SK-N-SH (cell line): Measurements from ENCODE around the gene FRMD3. TPM values are rescaled to one million over a fixed set of nuclear protein-coding genes. Genes with fewer than 3 reads are reported as not detected.

Experiments
- EZH2phosphoT487 ChIP-seq: fragments of 200-600 bp; sonication (generic); IDR thresholded peaks from 2 replicates; pipeline ENCODE4 v1.6.1; 2017; ENCODE audit warnings: low read depth, mixed run types, mild to moderate bottlenecking, antibody characterized with exemption, moderate library complexity, borderline replicate concordance
- polyA plus RNA-seq, 3 experiments: library from polyadenylated mRNA; depleted of rRNA; stranded (reverse); fragments of >200 nt; gene quantifications; 2 replicates each; pipeline ENCODE4 v1.2.3, GENCODE V29; 2012
- small RNA-seq, 7 experiments: library from RNA; depleted of rRNA; stranded (forward); fragments of <200 nt; gene quantifications; one replicate each; pipeline ENCODE3, GENCODE V24; 2012
- TF ChIP-seq, protein P1 (sequence below): fragments of 150-350 bp; IDR thresholded peaks from 2 replicates; pipeline ENCODE4 v1.6.1; 2016; ENCODE audit warnings: mild to moderate bottlenecking, low read depth, low read length

FRMD3 gene
- polyA plus RNA-seq, 1 of the 3 experiments (the other 2 are of a cell fraction) = 0.89 TPM

DNA sequence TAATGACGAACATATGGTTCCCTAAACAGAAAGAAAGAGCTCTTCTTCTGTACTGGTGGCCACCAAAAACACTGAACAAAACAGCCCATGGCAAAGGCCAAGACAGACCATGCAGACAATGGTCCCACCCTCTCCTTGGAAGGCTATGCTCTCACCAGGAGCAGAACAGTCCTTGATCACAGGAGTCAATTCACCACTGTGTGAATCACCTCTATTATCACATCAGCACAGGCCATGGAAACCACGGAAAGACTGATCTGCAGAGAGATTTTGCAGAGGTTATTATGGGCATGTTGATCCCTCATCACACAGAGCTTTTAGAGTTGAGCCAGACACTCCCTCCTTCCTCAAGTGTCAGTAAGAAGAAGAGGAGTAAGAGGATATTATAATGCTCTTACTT lies 341.3 kb downstream of the FRMD3 start (continued):
- TF ChIP-seq, protein P1, sequence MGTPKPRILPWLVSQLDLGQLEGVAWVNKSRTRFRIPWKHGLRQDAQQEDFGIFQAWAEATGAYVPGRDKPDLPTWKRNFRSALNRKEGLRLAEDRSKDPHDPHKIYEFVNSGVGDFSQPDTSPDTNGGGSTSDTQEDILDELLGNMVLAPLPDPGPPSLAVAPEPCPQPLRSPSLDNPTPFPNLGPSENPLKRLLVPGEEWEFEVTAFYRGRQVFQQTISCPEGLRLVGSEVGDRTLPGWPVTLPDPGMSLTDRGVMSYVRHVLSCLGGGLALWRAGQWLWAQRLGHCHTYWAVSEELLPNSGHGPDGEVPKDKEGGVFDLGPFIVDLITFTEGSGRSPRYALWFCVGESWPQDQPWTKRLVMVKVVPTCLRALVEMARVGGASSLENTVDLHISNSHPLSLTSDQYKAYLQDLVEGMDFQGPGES = no peak
- TF ChIP-seq EZH2phosphoT487 = no peak

Small RNA genes within 50 kb of the gene (small RNA-seq; reads per million reads assigned to genes)
- gene AL137847.3 (0 reads per million in 7 experiments), gene RN7SKP242 (0 reads per million in 7 experiments), gene RNU4-29P (0 reads per million in 7 experiments)

Other genes starting within 250 kb of the FRMD3 start
- gene IDNK, start 84.7 kb upstream of the FRMD3 start, polyA plus RNA-seq (2012; rRNA removed) = 4.2 and 4.9 TPM in 2 replicates
- gene UBQLN1, start 169.6 kb upstream of the FRMD3 start, polyA plus RNA-seq (2012; rRNA removed) = 60.3 and 83.3 TPM in 2 replicates